ENCODE results near the gene NEK7.

DNA sequence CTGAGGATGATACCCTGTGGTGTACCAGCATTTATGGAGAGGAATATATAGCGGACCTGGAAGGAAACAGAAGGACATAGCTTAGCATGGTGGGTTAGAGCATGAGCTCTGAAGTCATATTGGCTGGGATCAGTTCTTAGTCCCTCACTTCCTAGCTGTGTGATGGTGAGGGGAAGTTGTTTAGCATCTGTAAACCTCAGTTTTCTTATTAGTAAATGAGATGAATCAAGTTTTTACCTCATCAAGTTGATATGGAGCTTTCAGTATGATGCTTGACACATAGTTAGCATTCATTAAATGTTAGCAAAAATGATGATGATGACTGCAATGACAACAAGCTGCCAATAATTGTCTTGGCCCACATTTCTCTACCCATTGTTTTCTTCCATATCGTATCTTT, 84.8 kb downstream of the NEK7 start:
- TF ChIP-seq PHF20 (IDR thresholded peaks at IDR 0.05; ENCODE audit: partially characterized antibody) (no peak), ZFX (CRISPR knock-in tag; IDR thresholded peaks at IDR 0.05) (no peak), MAFK (IDR thresholded peaks at IDR 0.05; ENCODE audit: low read length) (no peak), PHF21A (IDR thresholded peaks at IDR 0.05; ENCODE audit: borderline replicate concordance, low read depth) (no peak), MEF2A (IDR thresholded peaks at IDR 0.05; ENCODE audit: control insufficient read depth, low read depth, low read length) (no peak)
